ENCODE results near the gene PKP1.
A peak's percentile ranks its signal among the peaks of the same experiment; 100 is the strongest.

PKP1 gene

GRCh38 chr1:201260236-201260590, 23.1 kb upstream of the PKP1 start:
- DNase-seq (ENCODE audit: low spot score), result no peak

DNA sequence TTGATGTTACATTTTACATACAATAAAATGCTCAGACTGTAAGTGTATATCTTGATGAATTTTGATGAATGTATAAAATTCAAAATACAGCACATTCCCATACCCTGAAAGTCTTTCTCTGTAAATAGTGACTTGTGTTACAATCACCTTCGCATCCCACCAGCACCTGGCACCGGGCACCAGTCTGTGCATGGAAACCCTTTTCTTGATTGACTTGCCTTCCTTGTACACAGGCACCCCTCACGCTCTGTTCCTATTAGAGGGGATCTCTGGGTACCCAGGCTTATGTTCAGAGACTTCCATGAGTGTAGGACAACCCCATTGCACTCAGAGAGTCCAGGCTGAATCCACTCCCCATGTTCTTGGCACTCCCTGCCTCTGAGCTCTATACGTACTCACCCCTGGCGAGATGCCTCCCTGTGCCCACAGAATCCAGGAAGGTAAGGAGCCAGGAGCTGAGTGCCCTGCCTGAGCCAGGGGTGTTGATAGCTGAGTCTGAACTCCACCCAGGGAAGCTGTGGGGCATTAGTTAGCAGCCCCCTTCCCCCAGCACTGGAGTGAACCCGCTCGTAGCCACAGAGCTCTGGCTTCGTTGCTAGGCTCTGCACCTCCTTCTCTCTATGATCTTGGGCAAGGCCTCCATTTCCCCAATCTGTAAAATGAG, 22.5 kb upstream of the PKP1 start:
- DNase-seq (ENCODE audit: low spot score), result no peak

DNA sequence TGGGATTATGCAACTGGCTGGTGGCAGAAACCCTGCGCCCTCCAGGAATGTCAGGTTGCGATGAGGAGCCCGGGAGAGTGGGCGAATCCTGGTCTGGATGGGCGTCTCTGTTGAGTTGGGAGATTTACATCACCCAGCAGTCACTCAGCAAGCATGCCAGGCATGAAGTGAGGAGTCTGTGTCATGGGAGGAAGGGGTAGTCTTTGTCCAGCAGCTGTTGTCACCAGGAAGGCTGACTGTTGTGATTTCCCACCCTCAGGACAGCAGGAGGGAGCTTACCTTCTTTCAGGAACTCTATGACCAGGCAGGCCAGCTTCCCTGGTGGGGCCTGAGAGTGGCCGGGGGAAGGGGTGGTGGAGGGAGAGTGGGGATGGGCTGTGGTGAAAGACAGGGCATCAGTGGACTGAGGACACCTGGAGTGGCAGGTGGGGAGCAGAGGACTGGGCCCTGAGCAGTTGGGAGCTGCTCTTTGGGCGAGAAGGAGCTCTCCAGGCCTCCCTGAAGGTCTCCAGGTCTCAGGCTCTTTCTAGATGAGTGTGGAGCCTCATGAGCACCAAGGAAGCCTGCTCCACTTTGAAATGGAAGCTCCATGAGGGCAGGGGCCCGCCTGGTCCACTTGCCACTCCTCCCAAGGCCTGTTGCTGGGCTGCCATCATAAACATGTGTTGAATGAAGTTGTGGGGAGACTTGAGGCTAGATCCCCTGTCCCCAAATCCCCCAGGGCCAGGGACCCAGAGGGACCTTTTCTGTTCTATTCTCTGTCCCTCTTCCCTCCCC, 21.3 kb upstream of the PKP1 start:
- no peak for DNase-seq (ENCODE audit: low spot score)

DNA sequence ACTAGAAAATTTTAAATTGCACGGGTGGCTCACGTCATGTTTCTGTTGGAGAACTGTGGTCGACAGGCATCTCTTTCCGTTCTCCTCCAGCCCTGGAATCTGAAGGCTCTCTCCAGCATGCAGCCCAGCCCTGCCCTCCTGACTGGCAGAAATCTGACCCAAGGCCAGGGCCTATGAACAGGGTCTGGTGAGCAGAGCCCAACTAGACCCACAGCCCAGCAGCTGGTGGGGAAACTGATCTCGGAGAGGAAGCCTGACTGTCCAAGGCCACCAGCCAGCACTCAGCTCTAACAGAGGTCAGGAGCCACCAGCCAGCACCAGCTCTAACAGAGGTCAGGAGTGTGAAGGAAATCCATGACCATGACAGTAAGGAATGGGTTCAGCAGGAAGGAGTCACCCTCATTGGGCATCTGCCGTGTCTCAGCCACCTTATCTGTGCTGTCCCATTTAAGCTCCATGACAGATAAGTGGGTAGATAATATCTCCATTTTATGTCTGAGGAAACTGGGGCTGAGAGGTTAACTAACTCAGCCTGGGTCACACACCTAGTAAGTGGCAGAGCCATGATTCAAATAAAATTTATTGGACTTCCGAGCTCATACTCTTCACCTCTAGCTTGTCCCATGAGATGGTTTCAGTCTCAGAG, 20.2 kb upstream of the PKP1 start:
- DNase-seq (ENCODE audit: low spot score), result no peak

GRCh38 chr1:201264072-201264471, 19.2 kb upstream of the PKP1 start:
- no peak for DNase-seq (ENCODE audit: low spot score)

- DNase-seq (ENCODE audit: low spot score), result no peak
These were observed 18.8 kb upstream of the PKP1 start for GRCh38 chr1:201264554-201264953.

- no peak for DNase-seq (ENCODE audit: low spot score)
These were observed 17.6 kb upstream of the PKP1 start for GRCh38 chr1:201265756-201266155.

DNA sequence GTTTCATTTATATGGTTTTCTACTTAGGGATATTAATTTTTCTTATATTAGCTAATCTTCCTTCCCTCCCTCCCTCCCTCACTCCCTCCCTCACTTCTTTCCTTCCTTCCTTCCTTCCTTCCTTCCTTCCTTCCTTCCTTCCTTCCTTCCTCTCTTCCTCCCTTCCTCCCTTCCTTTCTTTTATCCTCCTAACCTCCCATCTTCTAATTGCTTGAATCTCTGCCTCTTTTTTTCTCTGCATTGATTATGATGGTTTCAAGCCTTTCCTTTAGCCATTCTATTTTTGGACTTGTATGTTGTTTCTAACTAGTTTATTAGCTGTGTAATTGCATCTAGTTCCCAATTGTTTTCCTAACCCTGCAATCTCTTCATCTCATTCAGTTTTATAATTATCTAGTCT, 17.0 kb upstream of the PKP1 start:
- no peak for DNase-seq (ENCODE audit: low spot score)

DNA sequence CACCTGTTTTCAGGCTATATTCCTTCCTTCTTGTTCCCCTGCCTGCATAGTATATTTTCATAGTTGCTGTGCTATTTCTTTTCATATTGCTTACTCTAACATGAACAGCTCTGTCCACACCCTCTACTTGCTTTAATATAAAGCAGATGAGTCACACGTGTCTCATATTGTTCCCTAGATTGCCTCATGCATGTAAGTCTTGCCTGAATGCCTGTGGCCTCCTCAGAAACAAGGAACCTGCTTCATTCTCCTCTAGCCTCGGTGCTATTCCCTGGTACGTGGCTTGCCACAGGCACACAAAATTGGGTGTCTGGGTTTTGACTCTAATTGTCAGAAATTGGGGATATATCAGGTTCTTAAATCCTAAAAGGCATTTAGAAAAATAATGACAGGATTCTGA, 16.5 kb upstream of the PKP1 start:
- no peak for DNase-seq (ENCODE audit: low spot score)

DNA sequence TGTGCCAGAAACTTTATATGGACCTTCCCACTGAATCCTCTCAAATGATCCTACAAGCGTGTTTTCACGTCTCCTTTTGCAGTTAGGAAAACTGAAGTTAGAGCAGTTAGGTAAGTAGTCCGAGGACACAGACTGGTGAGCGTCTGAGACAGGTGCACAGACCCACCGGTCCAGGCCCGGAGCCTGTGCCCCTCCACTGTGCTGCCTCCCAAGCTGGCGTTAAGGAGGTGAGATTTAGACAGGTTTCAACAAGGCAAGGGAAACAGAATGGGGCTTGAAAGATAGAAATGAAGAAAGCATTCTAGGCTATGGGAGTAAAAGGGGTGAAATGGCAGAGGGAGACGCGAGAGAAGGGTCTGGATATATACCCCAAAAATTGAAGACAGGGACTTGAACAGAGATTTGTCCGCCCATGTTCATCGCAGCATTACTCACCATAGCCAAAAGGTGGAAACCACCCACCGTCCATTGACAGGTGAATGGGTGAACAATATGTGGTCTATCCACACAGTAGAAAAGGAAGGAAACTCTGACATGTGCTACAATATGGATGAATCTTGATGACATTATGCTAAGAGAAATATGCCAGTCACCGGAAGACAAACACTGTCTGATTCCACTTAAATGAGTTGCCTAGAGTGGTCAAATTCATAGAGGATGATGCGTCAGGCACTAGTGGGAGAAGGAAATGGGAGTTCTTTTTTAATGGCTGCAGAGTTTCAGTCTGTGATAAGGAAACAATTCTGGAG, 15.7 kb upstream of the PKP1 start:
- no peak for DNase-seq (ENCODE audit: low spot score)

- no peak for DNase-seq (ENCODE audit: low spot score)
These were observed 14.6 kb upstream of the PKP1 start for GRCh38 chr1:201268604-201269151.

- no peak for DNase-seq (ENCODE audit: low spot score)
These were observed 14.0 kb upstream of the PKP1 start for GRCh38 chr1:201269281-201269680.

DNA sequence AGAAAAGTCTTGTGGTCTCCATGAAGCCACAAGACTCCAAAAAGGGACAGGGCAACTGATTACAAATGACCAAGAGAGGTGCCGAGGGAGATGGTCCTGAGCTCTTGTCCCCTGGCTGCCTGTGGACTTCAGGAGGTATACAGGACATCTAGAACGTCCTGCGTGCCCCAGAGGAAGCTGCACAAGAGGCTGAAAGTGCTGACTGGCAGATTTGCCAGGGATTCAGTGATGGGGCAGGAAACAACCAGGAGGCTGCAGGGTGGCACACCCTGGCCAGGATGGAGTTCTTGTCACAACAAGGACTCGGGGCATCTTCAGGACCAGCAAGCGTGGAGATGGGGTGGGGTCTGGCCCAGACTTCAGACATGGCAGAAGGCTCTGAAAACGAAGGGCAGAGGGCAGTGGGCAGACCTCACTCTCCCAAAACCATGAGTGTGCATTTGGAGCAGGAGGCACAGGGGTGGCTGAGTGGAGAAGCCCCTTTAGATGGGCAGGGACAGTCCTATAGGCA, 13.4 kb upstream of the PKP1 start:
- no peak for DNase-seq (ENCODE audit: low spot score)

- no peak for DNase-seq (ENCODE audit: low spot score)
These were observed 12.5 kb upstream of the PKP1 start for GRCh38 chr1:201270616-201271390.

GRCh38 chr1:201272799-201273198, 10.5 kb upstream of the PKP1 start:
- no peak for DNase-seq (ENCODE audit: low spot score)

GRCh38 chr1:201274616-201275252, 8.6 kb upstream of the PKP1 start:
- DNase-seq (ENCODE audit: low spot score), result no peak

DNA sequence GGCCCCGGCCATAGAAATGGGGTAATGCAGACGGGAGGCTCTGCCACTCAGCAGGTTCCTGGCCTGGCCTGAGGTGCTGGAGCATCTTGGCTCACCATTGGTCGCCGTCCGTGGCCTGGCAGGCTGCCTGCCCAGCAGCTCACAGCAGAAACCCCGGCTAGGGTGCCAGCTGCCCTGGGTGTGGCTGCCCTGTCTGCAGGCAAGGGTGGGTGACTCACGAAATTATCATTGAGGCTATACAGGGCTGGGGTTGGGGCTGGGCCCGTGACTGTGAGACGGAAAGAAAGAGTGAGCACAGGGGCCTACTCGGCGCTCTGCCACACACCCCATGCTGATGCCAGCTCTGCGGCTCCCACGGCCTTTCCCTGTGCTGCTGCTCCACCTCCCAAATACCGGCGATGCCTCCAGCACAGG, 8.0 kb upstream of the PKP1 start:
- peak; percentile 32 for DNase-seq (ENCODE audit: low spot score)

- no peak for DNase-seq (ENCODE audit: low spot score)
These were observed 6.4 kb upstream of the PKP1 start for GRCh38 chr1:201276891-201277290.

DNA sequence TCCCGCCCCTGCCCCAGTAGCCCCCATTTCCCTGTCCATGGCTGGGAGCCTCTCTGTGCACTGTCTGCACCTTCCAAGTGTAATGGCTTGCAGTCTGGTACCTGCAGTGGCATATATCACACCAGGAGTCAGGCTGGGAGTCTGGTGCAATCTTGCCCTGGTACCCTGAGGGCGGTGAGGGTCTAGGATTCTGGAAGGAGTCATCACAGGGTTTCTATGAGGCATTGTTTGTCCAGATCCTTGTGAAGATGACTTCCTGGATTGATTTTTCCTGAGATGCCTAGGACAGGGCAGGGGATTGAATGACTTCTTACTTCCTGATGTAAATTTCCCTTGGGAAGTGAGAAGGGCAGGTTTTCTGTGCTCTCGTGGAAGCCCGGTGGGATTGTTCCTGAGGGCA, 5.9 kb upstream of the PKP1 start:
- no peak for DNase-seq (ENCODE audit: low spot score)

DNA sequence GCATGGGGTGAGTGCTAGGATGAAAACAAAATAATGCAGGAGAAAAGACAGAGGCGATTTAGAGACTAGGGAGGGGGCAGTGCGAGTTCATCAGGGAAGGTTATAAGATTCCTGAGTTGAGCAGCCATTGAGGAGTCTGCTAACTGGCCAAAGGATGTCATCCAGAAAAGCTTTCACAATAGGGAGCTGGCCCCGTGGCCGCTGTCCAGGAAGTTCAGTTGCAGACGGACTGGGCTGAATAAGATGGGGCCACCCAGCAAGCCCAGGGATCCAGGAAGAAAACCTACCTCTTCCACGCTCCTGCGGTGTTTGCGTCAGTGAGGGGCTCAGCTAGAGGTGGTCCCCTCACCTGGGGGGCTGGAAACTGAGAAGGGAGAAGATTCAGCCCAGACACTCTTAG, 4.0 kb upstream of the PKP1 start:
- DNase-seq (ENCODE audit: low spot score), result no peak

DNA sequence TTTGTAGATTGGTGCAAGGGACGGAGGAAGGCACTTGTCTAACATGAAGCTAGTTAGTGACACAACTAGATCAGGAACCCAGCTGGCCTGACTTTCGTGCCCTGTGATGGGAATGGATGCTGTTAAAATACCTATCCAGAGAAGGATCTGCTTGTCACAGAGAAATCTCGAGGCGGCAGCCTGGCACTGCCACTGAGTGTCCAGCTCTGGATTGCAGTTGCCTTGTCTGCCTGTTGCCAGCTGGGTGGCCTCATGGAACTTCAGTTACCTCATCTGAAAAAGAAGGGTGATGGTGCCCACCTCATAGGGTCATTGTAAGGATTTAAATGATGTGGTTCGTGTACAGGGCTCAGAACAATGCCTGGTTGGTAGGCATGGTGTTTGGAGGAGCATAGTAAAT, 2.4 kb upstream of the PKP1 start:
- no peak for DNase-seq (ENCODE audit: low spot score)

Measured in HuH-7.5 (cell line).